Muscle of arm (tissue), 12 donors: ENCODE measurements around the gene EIPR1. TPM values are rescaled to one million over a fixed set of nuclear protein-coding genes. Genes with fewer than 3 reads are reported as not detected.

Experiments
- DNase-seq: peaks from one replicate; pipeline ENCODE4 v3.0.0-alpha.2; 2013
- polyA plus RNA-seq, 12 donors: library from polyadenylated mRNA; unstranded; fragments of 120-200 nt; gene quantifications; one replicate each; pipeline ENCODE4 v1.2.1, GENCODE V29; 2013; ENCODE audit not compliant: insufficient read length in 12 of 12

EIPR1 gene
- polyA plus RNA-seq, 12 donors: 13.8 to 28.9 (median 16.1) TPM; not detected in 1

- no peak for DNase-seq
Measured at GRCh38 chr2:3305952-3306351, 71.7 kb downstream of the EIPR1 start.

- DNase-seq: no peak
Measured at GRCh38 chr2:3305431-3305830, 72.2 kb downstream of the EIPR1 start.

- peak; percentile 87 for DNase-seq
Measured at GRCh38 chr2:3303583-3304406, 73.8 kb downstream of the EIPR1 start.

- DNase-seq: no peak
Measured at GRCh38 chr2:3302751-3303582, 74.7 kb downstream of the EIPR1 start.

GRCh38 chr2:3302421-3302750 lies 75.2 kb downstream of the EIPR1 start:
- DNase-seq: no peak

DNA sequence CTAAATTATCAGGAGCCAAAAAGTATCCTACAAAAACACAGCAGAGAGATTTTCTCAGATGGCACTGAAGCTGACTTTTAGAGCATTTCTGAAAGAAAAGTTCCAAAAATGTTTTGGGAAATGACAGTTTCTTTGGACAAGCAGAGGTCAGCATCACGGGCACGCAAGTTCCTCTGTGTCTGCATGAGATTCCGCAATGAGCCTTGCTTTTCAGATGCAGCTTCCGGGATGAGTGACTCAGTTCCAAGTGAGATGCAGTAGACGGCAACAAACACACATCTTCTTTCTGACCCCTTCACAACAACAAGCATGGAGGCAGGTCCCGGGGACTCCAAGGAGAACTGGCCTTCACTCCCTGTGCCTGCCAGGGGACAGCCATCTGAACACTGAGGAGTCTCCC lies 76.6 kb downstream of the EIPR1 start:
- no peak for DNase-seq

GRCh38 chr2:3300224-3300995 lies 77.2 kb downstream of the EIPR1 start:
- DNase-seq: no peak

DNA sequence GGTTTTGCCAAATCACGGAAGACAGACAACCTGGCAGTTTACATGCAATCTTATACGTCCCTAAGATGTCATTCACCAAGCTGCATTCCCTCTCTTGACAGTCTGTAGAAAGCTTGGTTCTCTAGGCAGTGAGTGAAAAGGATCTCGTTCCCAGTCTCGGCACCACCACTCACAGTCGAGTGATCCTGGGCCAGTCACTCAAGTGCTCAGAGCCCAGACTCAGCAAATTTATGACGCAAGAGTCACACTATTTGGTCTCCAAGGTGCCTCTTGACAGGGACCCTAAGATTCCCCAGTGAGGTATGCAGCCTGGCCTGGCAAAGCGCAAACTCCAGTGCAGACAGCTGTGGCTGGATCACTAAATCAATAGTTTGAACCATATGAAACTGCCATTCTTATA lies 77.9 kb downstream of the EIPR1 start:
- DNase-seq: no peak

DNA sequence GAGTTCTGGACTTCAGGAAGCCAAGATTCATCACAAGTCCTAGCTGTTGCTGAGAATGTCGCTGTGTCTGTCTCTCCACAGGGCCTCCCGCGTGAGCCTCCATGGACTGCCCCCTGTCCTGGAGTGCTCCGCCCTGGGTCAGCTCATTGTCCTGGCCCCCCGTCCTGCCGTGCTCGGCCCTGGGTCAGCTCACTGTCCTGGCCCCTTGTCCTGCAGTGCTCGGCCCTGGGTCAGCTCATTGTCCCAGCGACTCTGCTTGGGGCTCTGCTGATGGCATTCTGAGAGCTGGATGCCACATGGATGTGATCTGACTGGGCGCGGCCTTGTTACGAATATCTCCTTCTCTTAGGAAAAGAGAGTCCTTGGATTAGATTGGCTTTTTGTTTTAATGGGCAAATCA lies 78.5 kb downstream of the EIPR1 start:
- DNase-seq: no peak

DNA sequence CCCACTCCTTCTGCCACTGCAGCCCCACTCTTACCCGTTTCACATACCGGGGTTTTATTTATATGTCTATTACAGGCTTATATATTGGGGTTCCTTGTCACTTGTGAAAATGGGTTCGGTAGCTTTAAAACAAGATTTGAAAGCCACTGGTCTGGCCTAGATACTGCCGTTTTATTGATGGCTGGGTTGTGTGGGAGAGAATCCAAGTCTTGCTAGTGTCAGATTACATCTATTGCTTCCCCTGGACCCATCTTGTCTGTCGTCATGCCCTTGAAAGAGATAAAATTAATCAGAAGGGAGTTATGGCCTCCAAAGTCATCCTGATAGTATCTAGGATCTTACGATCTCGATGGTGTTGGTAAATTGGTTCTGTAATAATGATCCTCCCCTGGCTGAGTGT lies 79.4 kb downstream of the EIPR1 start:
- DNase-seq: no peak

GRCh38 chr2:3297523-3297922 lies 80.1 kb downstream of the EIPR1 start:
- no peak for DNase-seq

DNA sequence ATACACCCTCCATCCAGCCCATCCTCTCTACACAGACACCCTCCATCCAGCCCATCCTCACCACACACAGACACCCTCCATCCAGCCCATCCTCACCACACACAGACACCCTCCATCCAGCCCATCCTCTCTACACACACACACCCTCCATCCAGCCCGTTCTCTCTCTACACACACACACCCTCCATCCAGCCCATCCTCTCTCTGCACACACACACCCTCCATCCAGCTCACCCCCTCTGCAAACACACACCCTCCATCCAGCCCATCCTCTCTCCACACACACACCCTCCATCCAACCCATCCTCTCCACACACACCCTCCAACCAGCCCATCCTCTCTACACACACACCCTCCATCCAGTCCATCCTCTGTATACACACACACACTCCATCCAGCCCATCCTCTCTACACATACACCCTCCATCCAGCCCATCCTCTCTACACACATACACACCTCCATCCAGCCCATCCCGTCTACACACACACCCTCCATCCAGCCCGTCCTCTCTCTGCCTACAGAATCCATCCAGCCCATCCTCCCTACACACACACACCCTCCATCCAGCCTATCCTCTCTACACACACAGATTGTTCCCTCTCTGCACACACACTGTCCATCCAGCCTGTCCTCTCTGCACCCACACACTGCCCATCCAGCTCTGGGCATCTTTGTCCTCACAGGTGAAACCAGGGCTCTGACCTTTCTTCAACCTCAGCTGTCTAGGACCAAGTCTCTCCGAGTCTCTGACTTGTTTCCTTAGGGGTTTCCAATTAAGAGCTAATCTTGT lies 81.2 kb downstream of the EIPR1 start:
- DNase-seq: no peak

DNA sequence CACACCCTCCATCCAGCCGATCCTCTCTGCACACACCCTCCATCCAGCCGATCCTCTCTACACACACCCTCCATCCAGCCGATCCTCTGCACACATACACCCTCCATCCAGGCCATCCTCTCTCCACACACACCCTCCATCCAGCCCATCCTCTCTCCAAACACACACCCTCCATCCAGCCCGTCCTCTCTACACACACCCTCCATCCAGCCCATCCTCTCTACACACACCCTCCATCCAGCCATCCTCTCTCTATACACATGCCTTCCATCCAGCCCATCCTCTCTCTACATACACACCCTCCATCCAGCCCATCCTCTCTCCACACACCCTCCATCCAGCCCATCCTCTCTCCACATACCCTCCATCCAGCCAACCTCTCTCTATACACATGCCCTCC lies 83.1 kb downstream of the EIPR1 start:
- no peak for DNase-seq

GRCh38 chr2:3294069-3294468 lies 83.5 kb downstream of the EIPR1 start:
- DNase-seq: no peak

- DNase-seq: no peak
Measured at GRCh38 chr2:3293221-3293620, 84.4 kb downstream of the EIPR1 start.

DNA sequence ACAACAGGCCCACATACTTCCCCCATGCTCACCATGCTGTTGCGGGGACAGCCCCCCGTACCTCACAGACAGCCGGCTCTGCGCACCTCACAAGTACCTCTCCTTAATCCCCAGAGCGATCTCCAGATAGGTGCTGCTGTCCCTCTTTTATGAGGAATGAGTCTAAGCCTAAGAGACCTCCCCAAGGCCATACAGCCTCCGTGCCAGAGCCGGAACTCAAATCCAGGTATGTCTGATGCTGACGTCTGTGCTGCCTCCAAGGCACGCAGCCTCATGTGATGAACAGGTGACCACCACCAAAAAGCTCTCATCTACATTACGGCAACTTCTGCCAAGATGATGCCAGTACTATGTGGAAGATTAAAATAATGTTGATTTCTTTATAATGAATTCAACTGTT lies 85.2 kb downstream of the EIPR1 start:
- no peak for DNase-seq

DNA sequence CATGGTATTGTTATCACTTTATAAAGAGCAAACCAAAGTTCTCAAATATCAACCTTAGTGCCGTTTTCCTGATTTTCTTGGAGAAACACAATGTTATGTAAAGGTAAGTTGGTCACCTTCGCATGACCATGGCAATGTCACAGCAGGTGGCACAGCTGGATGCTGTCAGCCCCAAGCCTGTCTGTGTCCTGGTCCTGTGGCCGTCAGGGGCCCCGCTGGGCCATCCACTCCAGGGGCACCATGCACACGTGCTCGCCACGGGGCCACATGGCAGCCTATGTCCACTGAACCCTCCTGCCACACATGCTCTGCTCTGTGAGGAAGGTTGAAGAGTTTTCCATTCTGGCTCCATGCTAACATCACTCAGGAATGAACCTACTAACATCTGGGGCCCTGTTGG lies 85.9 kb downstream of the EIPR1 start:
- no peak for DNase-seq

- no peak for DNase-seq
Measured at GRCh38 chr2:3291113-3291512, 86.5 kb downstream of the EIPR1 start.

- no peak for DNase-seq
Measured at GRCh38 chr2:3290655-3291054, 87.0 kb downstream of the EIPR1 start.

DNA sequence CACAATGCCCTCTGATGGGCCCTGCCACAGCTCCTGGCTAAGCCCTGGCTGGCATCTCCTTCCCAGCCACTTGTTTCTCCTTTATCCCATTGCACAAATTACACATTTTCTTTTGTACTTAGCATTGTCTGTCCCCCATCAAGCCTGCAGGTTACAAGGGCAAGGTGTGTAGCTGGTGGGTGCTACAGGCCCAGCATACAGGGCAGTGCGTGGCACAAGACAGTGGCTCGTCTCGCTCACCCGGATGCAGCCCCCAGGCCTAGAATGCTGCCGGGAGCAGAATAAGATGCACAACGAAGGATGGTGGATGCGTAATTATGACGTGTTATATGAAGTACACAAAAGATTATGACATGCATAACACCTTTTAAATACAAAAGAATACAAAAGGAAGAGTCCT lies 87.6 kb downstream of the EIPR1 start:
- no peak for DNase-seq

GRCh38 chr2:3289526-3289925 lies 88.1 kb downstream of the EIPR1 start:
- DNase-seq: no peak

DNA sequence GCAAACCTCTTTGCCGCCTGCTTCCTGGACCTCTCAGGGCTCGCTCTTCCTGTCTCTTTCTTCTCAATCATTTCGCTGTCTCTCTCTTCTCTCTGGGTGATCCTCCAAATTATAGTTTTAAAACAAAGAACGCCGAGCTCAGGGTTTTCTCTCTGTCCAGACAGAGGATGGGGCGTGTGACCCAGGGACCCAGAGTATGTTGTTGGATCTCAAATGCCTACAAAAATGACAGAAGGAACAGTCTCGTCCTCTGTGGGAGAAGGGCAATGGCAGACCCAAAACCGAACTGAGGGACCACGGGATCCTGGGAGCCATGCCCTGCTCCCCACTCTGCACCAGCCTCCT lies 88.5 kb downstream of the EIPR1 start:
- no peak for DNase-seq
